ENCODE measurements around the gene COL27A1.

The COL27A1 gene

DNA sequence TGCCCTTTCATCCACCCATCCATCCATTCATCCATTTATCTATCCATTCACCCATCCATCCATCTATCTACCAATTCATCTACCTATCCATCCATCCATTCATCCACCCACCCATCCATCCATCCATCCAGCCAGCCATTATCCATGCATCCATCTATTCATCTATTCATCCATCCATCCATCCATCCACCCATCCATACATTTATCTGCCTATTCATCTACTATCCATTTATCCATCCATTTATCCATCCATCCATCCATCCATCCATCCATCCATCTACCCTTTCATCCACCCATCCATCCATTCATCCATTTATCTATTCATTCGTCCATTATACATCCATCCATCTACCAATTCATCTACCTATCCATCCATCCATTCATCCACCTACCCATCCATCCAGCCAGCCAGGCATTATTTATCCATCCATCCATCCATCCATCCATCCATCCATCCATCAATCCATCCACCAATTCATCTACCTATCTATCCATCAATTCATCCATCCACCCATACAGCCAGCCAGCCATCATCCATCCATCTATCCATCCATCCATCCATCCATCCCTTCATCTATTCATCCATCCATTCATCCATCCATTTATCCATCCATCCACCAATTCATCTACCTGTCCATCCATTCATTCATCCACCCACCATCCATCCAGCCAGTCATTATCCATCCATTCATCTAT lies 10.2 kb downstream of the COL27A1 start:
- DNase-seq (ENCODE audit: low read depth, low spot score): no peak
- no peak overlapping the region for H3K4me3 ChIP-seq (ENCODE audit: low read length)

DNA sequence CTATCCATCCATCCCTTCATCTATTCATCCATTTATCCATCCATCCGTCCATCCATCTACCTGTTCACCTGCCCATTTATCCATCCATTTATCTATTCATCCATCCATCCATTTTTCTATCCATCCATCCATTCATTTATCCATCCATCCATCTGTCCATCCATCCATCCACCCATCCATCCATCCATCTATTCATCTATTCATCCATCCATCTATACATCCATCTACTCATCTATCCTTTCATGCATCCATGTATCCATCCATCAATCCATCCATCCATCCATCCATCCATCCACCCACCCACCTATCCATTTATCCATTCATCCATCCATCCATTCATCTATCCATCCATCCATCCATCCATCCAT lies 10.8 kb downstream of the COL27A1 start:
- no peak overlapping the region for H3K4me3 ChIP-seq (ENCODE audit: low read length)
- no peak for DNase-seq (ENCODE audit: low read depth, low spot score)

DNA sequence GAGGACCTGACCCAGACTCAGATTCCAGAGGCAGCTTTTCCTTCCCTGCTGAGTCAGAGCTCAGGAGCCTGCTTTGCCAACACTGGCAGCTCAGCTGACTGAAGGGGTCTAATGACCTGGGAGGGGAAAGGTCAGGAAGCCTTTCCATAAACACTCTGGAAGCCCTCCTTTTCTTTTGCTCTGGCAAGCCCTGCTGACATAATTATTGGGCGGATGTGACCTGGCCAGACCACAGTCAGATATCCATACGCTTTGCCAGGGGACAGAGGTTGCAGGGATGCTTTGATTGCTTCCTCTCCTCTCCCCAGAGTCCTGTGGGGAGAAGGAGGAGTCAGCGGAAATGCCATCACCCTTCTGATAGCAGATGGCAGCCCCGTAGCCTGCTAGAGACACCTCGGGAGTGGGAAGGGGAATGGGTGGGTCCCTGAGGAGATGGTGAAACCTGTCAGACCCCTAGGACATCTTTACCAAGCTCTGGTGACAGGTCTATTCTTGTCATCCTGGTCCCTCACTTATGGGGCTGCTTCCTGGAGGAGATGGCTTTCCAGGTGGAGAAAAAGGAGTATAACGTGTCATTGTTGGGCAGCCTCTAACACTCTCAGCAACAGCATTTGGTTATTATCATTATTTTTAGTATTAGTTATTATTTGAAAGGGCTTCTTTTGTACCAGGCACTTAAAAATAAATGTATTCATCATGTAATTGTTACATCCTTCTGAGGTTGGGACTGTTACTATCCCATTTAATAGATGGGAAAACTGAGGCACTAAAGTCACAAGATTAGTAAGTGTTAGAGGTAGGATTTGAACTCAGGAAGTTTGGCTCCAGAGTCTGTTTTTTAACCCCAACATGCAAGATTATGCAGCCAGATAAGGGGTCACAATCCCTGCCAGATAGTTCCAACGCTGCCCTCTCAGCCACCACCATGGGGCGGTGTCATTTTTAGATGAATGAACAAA lies 11.6 kb downstream of the COL27A1 start:
- DNase-seq (ENCODE audit: low read depth, low spot score): no peak
- H3K4me3 ChIP-seq (ENCODE audit: low read length): no peak overlapping the region

GRCh38 chr9:114167591-114168091 lies 12.3 kb downstream of the COL27A1 start:
- no peak for DNase-seq (ENCODE audit: low read depth, low spot score)
- no peak overlapping the region for H3K4me3 ChIP-seq (ENCODE audit: low read length)

DNA sequence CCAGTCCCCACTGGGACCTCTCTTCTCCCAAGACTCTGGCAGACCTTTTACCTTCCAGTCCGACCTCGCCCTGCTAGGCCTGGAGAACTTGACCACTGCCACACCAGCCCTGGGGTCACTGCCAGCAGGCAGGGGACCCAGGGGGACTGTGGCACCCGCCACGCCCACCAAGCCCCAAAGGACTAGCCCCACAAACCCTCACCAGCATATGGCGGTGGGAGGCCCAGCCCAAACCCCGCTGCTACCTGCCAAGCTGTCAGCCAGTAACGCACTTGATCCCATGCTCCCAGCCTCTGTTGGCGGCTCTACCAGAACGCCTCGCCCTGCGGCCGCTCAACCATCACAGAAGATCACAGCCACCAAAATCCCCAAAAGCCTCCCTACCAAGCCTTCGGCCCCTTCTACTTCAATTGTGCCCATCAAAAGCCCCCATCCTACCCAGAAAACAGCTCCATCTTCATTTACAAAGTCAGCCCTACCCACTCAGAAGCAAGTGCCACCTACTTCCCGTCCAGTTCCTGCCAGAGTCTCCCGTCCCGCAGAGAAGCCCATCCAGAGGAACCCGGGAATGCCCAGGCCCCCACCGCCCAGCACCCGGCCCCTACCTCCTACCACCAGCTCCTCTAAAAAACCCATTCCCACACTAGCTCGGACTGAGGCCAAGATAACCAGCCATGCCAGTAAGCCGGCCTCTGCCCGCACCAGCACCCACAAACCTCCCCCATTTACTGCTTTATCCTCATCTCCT lies 13.1 kb downstream of the COL27A1 start:
- DNase-seq (ENCODE audit: low read depth, low spot score): no peak
- H3K4me3 ChIP-seq (ENCODE audit: low read length): no peak overlapping the region

DNA sequence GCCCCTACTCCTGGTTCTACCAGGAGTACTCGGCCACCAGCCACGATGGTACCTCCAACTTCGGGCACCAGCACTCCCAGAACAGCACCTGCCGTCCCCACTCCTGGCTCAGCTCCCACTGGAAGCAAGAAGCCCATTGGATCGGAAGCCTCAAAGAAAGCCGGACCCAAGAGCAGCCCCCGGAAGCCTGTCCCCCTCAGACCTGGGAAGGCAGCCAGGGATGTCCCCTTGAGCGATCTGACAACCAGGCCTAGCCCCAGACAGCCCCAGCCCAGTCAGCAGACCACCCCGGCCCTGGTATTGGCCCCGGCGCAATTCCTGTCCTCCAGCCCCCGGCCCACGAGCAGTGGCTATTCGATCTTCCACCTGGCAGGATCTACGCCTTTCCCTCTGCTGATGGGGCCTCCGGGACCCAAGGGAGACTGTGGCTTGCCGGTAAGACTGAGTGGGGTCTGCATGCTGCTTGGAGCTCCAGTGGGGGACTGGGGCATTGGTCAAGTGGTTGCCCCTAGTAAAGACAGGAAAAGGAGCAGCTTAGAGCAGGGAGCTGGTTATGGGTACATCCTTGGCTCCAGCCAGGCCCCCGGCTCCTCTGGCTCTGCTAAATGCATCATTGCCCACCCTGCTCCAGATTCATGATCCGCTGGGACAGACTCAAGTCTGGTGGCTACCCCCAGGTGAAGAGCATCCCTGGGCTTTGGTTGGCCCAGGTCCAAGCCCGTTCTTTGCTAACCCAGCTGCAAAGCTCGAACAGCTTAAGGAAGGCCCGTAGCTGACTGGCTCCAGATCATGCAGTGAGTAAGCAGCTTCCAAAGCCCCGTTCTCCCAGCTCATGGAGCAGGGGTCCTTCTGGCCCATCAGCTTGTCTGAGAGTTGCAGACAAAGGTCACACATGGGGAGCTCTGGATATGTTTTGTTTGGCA lies 14.0 kb downstream of the COL27A1 start:
- H3K4me3 ChIP-seq (ENCODE audit: low read length): no peak overlapping the region
- DNase-seq (ENCODE audit: low read depth, low spot score): no peak

DNA sequence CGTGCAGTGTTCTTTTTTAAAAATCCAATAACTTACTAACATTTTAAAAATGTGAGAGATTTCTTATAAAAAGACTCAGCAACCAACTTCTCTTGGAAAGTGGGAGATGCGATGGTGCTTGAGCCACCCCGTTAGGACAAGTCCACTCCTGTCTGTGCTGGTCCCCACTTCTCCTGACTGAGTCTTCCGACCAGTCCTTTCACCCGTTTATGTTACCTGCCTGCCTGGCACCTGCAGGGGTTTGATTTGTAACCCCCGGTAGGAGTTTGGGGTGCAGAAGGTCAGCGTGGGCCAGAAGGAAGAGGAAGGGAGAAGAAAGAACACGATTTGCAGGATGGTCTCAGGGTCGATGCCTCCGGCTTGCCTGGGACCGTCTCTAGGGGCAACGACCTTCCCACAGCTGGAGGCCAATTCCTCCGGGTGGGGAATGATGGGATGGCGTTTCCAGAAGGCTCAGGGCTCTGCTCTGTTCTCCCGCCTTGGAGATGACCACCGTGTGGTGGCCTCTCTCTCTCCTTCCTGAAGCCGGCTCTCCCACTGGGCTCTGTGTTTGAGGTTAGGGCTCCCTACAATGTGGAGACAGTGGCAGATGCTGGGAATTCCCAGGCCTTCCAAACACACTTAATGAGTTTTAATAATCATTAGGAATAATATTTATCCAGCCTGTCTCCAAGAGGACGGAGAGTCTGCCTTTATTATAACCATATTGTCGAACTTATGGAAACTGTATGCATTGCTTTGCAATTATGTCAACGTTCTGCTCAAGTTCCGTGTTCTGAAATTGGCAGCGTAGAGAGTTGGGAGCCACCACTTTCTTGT lies 14.8 kb downstream of the COL27A1 start:
- DNase-seq (ENCODE audit: low read depth, low spot score): no peak
- no peak overlapping the region for H3K4me3 ChIP-seq (ENCODE audit: low read length)

- DNase-seq (ENCODE audit: low read depth, low spot score): no peak
- H3K4me3 ChIP-seq (ENCODE audit: low read length): no peak overlapping the region
These were observed 15.6 kb downstream of the COL27A1 start for GRCh38 chr9:114170771-114171461.

DNA sequence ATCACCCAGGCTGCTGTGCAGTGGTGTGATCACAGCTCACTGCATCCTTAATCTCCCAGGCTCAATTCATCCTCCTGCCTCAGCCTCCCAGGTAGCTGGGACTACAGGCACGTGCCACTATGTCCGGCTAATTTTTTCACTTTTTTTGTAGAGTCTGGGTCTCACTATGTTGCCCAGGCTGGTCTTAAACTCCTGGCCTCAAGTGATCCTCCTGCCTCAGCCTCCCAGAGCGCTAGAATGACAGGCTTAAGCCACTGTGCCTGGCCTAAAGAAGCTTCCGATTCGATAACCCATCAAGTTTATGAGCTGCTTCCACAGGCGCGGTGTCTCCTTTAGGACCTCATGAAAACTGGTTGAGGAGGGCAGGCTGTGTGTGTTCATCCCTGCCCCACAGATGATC lies 16.2 kb downstream of the COL27A1 start:
- DNase-seq (ENCODE audit: low read depth, low spot score): no peak

GRCh38 chr9:114172981-114173833 lies 17.9 kb downstream of the COL27A1 start:
- H3K4me3 ChIP-seq (ENCODE audit: low read length): no peak overlapping the region
- DNase-seq (ENCODE audit: low read depth, low spot score): no peak

More for the DNA sequence above, 16.2 kb downstream of the COL27A1 start:
- H3K4me3 ChIP-seq (ENCODE audit: low read length): no peak overlapping the region

DNA sequence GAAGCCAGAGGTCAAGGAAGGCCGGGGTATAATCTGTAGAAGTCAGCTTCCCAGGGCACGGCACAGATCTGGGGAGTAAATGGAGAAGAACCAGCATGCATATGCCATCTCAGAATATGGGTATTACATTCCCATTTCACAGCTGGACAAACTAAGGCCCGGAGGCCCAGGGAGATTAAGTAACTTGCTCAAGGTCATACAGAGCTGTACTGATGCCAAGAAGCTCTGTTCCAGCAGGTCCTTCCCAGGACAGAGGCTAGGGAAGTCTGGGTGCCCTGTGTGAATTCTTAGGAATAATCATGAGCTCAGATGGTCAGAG lies 19.2 kb downstream of the COL27A1 start:
- no peak for DNase-seq (ENCODE audit: low read depth, low spot score)
- H3K4me3 ChIP-seq (ENCODE audit: low read length): no peak overlapping the region

- H3K4me3 ChIP-seq (ENCODE audit: low read length): no peak overlapping the region
- no peak for DNase-seq (ENCODE audit: low read depth, low spot score)
These were observed 19.8 kb downstream of the COL27A1 start for GRCh38 chr9:114174876-114175771.

GRCh38 chr9:114176624-114177291 lies 21.4 kb downstream of the COL27A1 start:
- no peak for DNase-seq (ENCODE audit: low read depth, low spot score)
- H3K4me3 ChIP-seq (ENCODE audit: low read length): no peak overlapping the region

GRCh38 chr9:114177423-114178064 lies 22.2 kb downstream of the COL27A1 start:
- no peak overlapping the region for H3K4me3 ChIP-seq (ENCODE audit: low read length)
- no peak for DNase-seq (ENCODE audit: low read depth, low spot score)

GRCh38 chr9:114178076-114178475 lies 22.7 kb downstream of the COL27A1 start:
- DNase-seq (ENCODE audit: low read depth, low spot score): no peak
- H3K4me3 ChIP-seq (ENCODE audit: low read length): no peak overlapping the region

Data from Jurkat, Clone E6-1 (cell line).